ENCODE results near the gene LRRC71.

LRRC71 gene

GRCh38 chr1:156881663-156882062 is 38.8 kb upstream of the LRRC71 start:
- Histone ChIP-seq H3K9me3 (ENCODE audit: control insufficient read depth, insufficient read depth, low read depth, low read length) (no peaks in the 10 kb centered on the region), H3K4me3 (ENCODE audit: low read depth, low read length) (no peak overlapping the region), H3K9ac (ENCODE audit: low read length) (no peak overlapping the region), H3K4me1 (ENCODE audit: control insufficient read depth, insufficient read depth, low read length) (peaks cover 25% of the 10 kb centered on the region), H3K27me3 (ENCODE audit: control insufficient read depth, insufficient read depth, low read length) (peaks cover 74% of the 10 kb centered on the region), H3K27ac (ENCODE audit: low read depth, low read length) (no peak overlapping the region), H3K36me3 (ENCODE audit: control insufficient read depth, insufficient read depth, low read length) (no peaks in the 10 kb centered on the region)

- Histone ChIP-seq H3K4me3 (ENCODE audit: low read depth, low read length) (no peak overlapping the region), H3K27ac (ENCODE audit: low read depth, low read length) (no peak overlapping the region), H3K36me3 (ENCODE audit: control insufficient read depth, insufficient read depth, low read length) (no peaks in the 10 kb centered on the region), H3K27me3 (ENCODE audit: control insufficient read depth, insufficient read depth, low read length) (peaks cover 72% of the 10 kb centered on the region), H3K4me1 (ENCODE audit: control insufficient read depth, insufficient read depth, low read length) (peaks cover 29% of the 10 kb centered on the region), H3K9me3 (ENCODE audit: control insufficient read depth, insufficient read depth, low read depth, low read length) (no peaks in the 10 kb centered on the region), H3K9ac (ENCODE audit: low read length) (no peak overlapping the region)
These were observed 37.9 kb upstream of the LRRC71 start for GRCh38 chr1:156882543-156882942.

- Histone ChIP-seq H3K27ac (ENCODE audit: low read depth, low read length) (no peak overlapping the region), H3K27me3 (ENCODE audit: control insufficient read depth, insufficient read depth, low read length) (peaks cover 70% of the 10 kb centered on the region), H3K9me3 (ENCODE audit: control insufficient read depth, insufficient read depth, low read depth, low read length) (no peaks in the 10 kb centered on the region), H3K9ac (ENCODE audit: low read length) (no peak overlapping the region), H3K4me3 (ENCODE audit: low read depth, low read length) (no peak overlapping the region), H3K36me3 (ENCODE audit: control insufficient read depth, insufficient read depth, low read length) (no peaks in the 10 kb centered on the region), H3K4me1 (ENCODE audit: control insufficient read depth, insufficient read depth, low read length) (peaks cover 35% of the 10 kb centered on the region)
These were observed 36.5 kb upstream of the LRRC71 start for GRCh38 chr1:156883919-156884318.

GRCh38 chr1:156884560-156885184 is 35.8 kb upstream of the LRRC71 start:
- no peak overlapping the region for H3K4me3 ChIP-seq (ENCODE audit: low read depth, low read length)
- H3K36me3 ChIP-seq (ENCODE audit: control insufficient read depth, insufficient read depth, low read length) = no peaks in the 10 kb centered on the region
- no peak overlapping the region for H3K9ac ChIP-seq (ENCODE audit: low read length)
- H3K9me3 ChIP-seq (ENCODE audit: control insufficient read depth, insufficient read depth, low read depth, low read length) = no peaks in the 10 kb centered on the region
- no peak overlapping the region for H3K27ac ChIP-seq (ENCODE audit: low read depth, low read length)
- peaks cover 67% of the 10 kb centered on the region for H3K27me3 ChIP-seq (ENCODE audit: control insufficient read depth, insufficient read depth, low read length)
- peaks cover 35% of the 10 kb centered on the region for H3K4me1 ChIP-seq (ENCODE audit: control insufficient read depth, insufficient read depth, low read length)

GRCh38 chr1:156885314-156885713 is 35.1 kb upstream of the LRRC71 start:
- Histone ChIP-seq H3K27me3 (ENCODE audit: control insufficient read depth, insufficient read depth, low read length) (peaks cover 63% of the 10 kb centered on the region), H3K4me1 (ENCODE audit: control insufficient read depth, insufficient read depth, low read length) (peaks cover 35% of the 10 kb centered on the region), H3K9ac (ENCODE audit: low read length) (no peak overlapping the region), H3K36me3 (ENCODE audit: control insufficient read depth, insufficient read depth, low read length) (no peaks in the 10 kb centered on the region), H3K27ac (ENCODE audit: low read depth, low read length) (no peak overlapping the region), H3K9me3 (ENCODE audit: control insufficient read depth, insufficient read depth, low read depth, low read length) (no peaks in the 10 kb centered on the region), H3K4me3 (ENCODE audit: low read depth, low read length) (no peak overlapping the region)

GRCh38 chr1:156885880-156886355 is 34.5 kb upstream of the LRRC71 start:
- H3K4me3 ChIP-seq (ENCODE audit: low read depth, low read length) = no peak overlapping the region
- H3K9ac ChIP-seq (ENCODE audit: low read length) = no peak overlapping the region
- no peaks in the 10 kb centered on the region for H3K9me3 ChIP-seq (ENCODE audit: control insufficient read depth, insufficient read depth, low read depth, low read length)
- H3K4me1 ChIP-seq (ENCODE audit: control insufficient read depth, insufficient read depth, low read length) = peaks cover 35% of the 10 kb centered on the region
- no peak overlapping the region for H3K27ac ChIP-seq (ENCODE audit: low read depth, low read length)
- H3K36me3 ChIP-seq (ENCODE audit: control insufficient read depth, insufficient read depth, low read length) = no peaks in the 10 kb centered on the region
- H3K27me3 ChIP-seq (ENCODE audit: control insufficient read depth, insufficient read depth, low read length) = peaks cover 67% of the 10 kb centered on the region

GRCh38 chr1:156886583-156887281 is 33.7 kb upstream of the LRRC71 start:
- Histone ChIP-seq H3K27ac (ENCODE audit: low read depth, low read length) (no peak overlapping the region), H3K4me3 (ENCODE audit: low read depth, low read length) (peak overlapping the region; percentile 20; the same call in 1 of the 2 replicates), H3K36me3 (ENCODE audit: control insufficient read depth, insufficient read depth, low read length) (no peaks in the 10 kb centered on the region), H3K4me1 (ENCODE audit: control insufficient read depth, insufficient read depth, low read length) (peaks cover 37% of the 10 kb centered on the region), H3K9me3 (ENCODE audit: control insufficient read depth, insufficient read depth, low read depth, low read length) (no peaks in the 10 kb centered on the region), H3K27me3 (ENCODE audit: control insufficient read depth, insufficient read depth, low read length) (peaks cover 74% of the 10 kb centered on the region), H3K9ac (ENCODE audit: low read length) (no peak overlapping the region)

GRCh38 chr1:156887317-156887716 is 33.1 kb upstream of the LRRC71 start:
- H3K4me3 ChIP-seq (ENCODE audit: low read depth, low read length) = peak overlapping the region; percentile 29; the same call in 1 of the 2 replicates
- H3K36me3 ChIP-seq (ENCODE audit: control insufficient read depth, insufficient read depth, low read length) = no peaks in the 10 kb centered on the region
- no peak overlapping the region for H3K27ac ChIP-seq (ENCODE audit: low read depth, low read length)
- H3K4me1 ChIP-seq (ENCODE audit: control insufficient read depth, insufficient read depth, low read length) = peaks cover 41% of the 10 kb centered on the region
- peaks cover 73% of the 10 kb centered on the region for H3K27me3 ChIP-seq (ENCODE audit: control insufficient read depth, insufficient read depth, low read length)
- H3K9me3 ChIP-seq (ENCODE audit: control insufficient read depth, insufficient read depth, low read depth, low read length) = no peaks in the 10 kb centered on the region
- H3K9ac ChIP-seq (ENCODE audit: low read length) = no peak overlapping the region

GRCh38 chr1:156887734-156888133 is 32.7 kb upstream of the LRRC71 start:
- H3K4me1 ChIP-seq (ENCODE audit: control insufficient read depth, insufficient read depth, low read length) = peaks cover 41% of the 10 kb centered on the region
- H3K9me3 ChIP-seq (ENCODE audit: control insufficient read depth, insufficient read depth, low read depth, low read length) = no peaks in the 10 kb centered on the region
- H3K27ac ChIP-seq (ENCODE audit: low read depth, low read length) = no peak overlapping the region
- no peaks in the 10 kb centered on the region for H3K36me3 ChIP-seq (ENCODE audit: control insufficient read depth, insufficient read depth, low read length)
- H3K4me3 ChIP-seq (ENCODE audit: low read depth, low read length) = peak overlapping the region; percentile 29; the same call in 1 of the 2 replicates
- H3K9ac ChIP-seq (ENCODE audit: low read length) = no peak overlapping the region
- peaks cover 76% of the 10 kb centered on the region for H3K27me3 ChIP-seq (ENCODE audit: control insufficient read depth, insufficient read depth, low read length)

GRCh38 chr1:156889802-156890580 is 30.4 kb upstream of the LRRC71 start:
- no peak overlapping the region for H3K4me3 ChIP-seq (ENCODE audit: low read depth, low read length)
- H3K36me3 ChIP-seq (ENCODE audit: control insufficient read depth, insufficient read depth, low read length) = no peaks in the 10 kb centered on the region
- H3K27me3 ChIP-seq (ENCODE audit: control insufficient read depth, insufficient read depth, low read length) = peaks cover 78% of the 10 kb centered on the region
- no peak overlapping the region for H3K27ac ChIP-seq (ENCODE audit: low read depth, low read length)
- H3K9ac ChIP-seq (ENCODE audit: low read length) = no peak overlapping the region
- H3K4me1 ChIP-seq (ENCODE audit: control insufficient read depth, insufficient read depth, low read length) = peaks cover 47% of the 10 kb centered on the region
- no peaks in the 10 kb centered on the region for H3K9me3 ChIP-seq (ENCODE audit: control insufficient read depth, insufficient read depth, low read depth, low read length)

Measured in HUES6 (cell line).